Heart right ventricle (tissue), 16 donors: ENCODE data around the gene ANO10. TPM values are rescaled to one million over a fixed set of nuclear protein-coding genes. Genes with fewer than 3 reads are reported as not detected.

Source experiments
- ATAC-seq, 8 donors: fragments of 200-7000 bp; cut with Tn5 transposase; one replicate each; pipeline ENCODE4 v1.9.1; 2020; ENCODE audit warnings: mild to moderate bottlenecking in 8 of 8, moderate library complexity in 8 of 8, moderate number of reproducible peaks in 1 of 8
- DNase-seq, 2 donors: peaks; one replicate each; pipeline ENCODE4 v3.0.0-alpha.2; 2020
- H3K27ac ChIP-seq, 10 donors: fragments of 200-600 bp; sonication (generic) in 2 of 10; one replicate each; pipeline versions ENCODE4 v1.5.0 to v1.8.0; 2020 to 2022; ENCODE audit warnings: mild to moderate bottlenecking in 3 of 10
- H3K27me3 ChIP-seq, 7 donors: fragments of 200-600 bp; one replicate each; pipeline ENCODE4 v1.8.0; 2021 to 2022; ENCODE audit warnings: mild to moderate bottlenecking in 2 of 7
- H3K36me3 ChIP-seq, 9 donors: fragments of 200-600 bp; sonication (generic) in 1 of 9; one replicate each; pipeline versions ENCODE4 v1.5.0 to v1.8.0; 2020 to 2022; ENCODE audit warnings: mild to moderate bottlenecking in 2 of 9
- H3K4me1 ChIP-seq, 9 donors: fragments of 200-600 bp; sonication (generic) in 1 of 9; one replicate each; pipeline versions ENCODE4 v1.5.0 to v1.8.0; 2020 to 2022; ENCODE audit warnings: mild to moderate bottlenecking in 4 of 9
- H3K4me3 ChIP-seq, 10 donors: fragments of 200-600 bp; sonication (generic) in 2 of 10; one replicate each; pipeline versions ENCODE4 v1.5.0 to v1.8.0; 2020 to 2022; ENCODE audit warnings: mild to moderate bottlenecking in 7 of 10, moderate library complexity in 2 of 10
- H3K9me3 ChIP-seq, 11 donors: fragments of 200-600 bp in 10 of 11; sonication (generic) in 2 of 11; one replicate each; pipeline versions ENCODE4 v1.5.0 to v1.8.0; 2013 to 2022; ENCODE audit warnings: mild to moderate bottlenecking in 2 of 11, control low read depth in 1 of 11, moderate library complexity in 1 of 11
- CTCF ChIP-seq, 9 donors: fragments of 200-600 bp; sonication (generic) in 2 of 9; IDR thresholded peaks; one replicate each; pipeline versions ENCODE4 v1.5.0 to v1.8.0; 2021 to 2022; ENCODE audit warnings: antibody characterized with exemption in 9 of 9, mild to moderate bottlenecking in 5 of 9, moderate library complexity in 1 of 9
- WGBS, 2 donors: extraction: QIAGEN DNeasy Blood & Tissue Kit; methylation state at CpG; one replicate each; pipeline ENCODE4 v1.1.7; 2013; ENCODE audit warnings: inconsistent platforms in 1 of 2; 5-methylcytosine and 5-hydroxymethylcytosine counted together
- intact Hi-C, 10 donors: fragments of 100-400 bp; cut with DNase I; formaldehyde crosslinking; loops; one replicate each; pipeline versions ENCODE4 v1.11.1 to v1.14.2; 2022
- polyA plus RNA-seq, 2 donors: library from polyadenylated mRNA; stranded (reverse); fragments of 200-250 nt; gene quantifications; one replicate each; pipeline ENCODE4 v1.2.3, GENCODE V29; 2013
- total RNA-seq, 10 donors: library from RNA; stranded (reverse); fragmentation: NEBNext Ultra II Directional in 3 of 10; extraction: Animal tissue kit (Norgen Biotek cat#: 25700) in 3 of 10; gene quantifications; one replicate each; pipeline versions ENCODE4 v1.2.1 to v1.2.4, GENCODE V29; 2021 to 2023
- donor health status: Arrhythmogenic right ventricular cardiomyopathy.
- donor health status: ischemic (EF 13 %, LVEDD 7.1; RV severe dilation, severe dysfunction).
- donor health status: healthy with polysubstance abuse.
- donor health status: DM: no; HTN: yes; CAD: no.
- donor health status: DM: no; HTN: no; CAD: no.
- donor health status: ischemic (EF 25% LVEDD 6.9; RV normal size, moderate dysfunction).
- donor health status: ischemic (EF 25% LVEDD 5.7; RV mildly dilated, moderate dysfunction).
- donor health status: healthy.
- donor health status: DM: yes; HTN: yes; CAD: no.
- donor health status: Ischemic cardiomyopathy.
- donor health status: ischemic (EF 35%, LVEDD 5.7; RV mildly dilated, moderate dysfunction).
- donor health status: nonischemic (EF 11% LVEDD 7.7; RV severe dilation, severe dysfunction).
- donor health status: DM: yes; HTN: yes; CAD: no.
- donor health status: PGD.
- donor health status: ischemic (EF 29% LVEDD 5.4; RV normal size, mild dysfunction).
- donor health status: nonischemic (EF 23%, LVEDD 6.1; RV moderate dilation, normal function).

The ANO10 gene
- total and polyA plus RNA-seq, 12 donors = 7.1 to 24.2 (median 13.3) TPM

GRCh38 chr3:43415088-43415487, 206.7 kb downstream of the ANO10 start:
- Histone ChIP-seq H3K4me3 (no peak overlapping the region), H3K27ac (no peak overlapping the region), H3K27me3 (no peaks in the 10 kb centered on the region), H3K36me3 (no peaks in the 10 kb centered on the region), H3K9me3 (no peaks in the 10 kb centered on the region), H3K4me1 (peaks cover 2 to 33% (median 7%) of the 10 kb centered on the region in 9 donors)
- ATAC-seq (no peak), DNase-seq (no peak)
- intact Hi-C loops = no loop called here
- TF ChIP-seq CTCF (IDR thresholded peaks at IDR 0.05) = no peak
- WGBS, 2 donors = 98 to 99% methylated on average over 5 of the region's 5 CpGs

DNA sequence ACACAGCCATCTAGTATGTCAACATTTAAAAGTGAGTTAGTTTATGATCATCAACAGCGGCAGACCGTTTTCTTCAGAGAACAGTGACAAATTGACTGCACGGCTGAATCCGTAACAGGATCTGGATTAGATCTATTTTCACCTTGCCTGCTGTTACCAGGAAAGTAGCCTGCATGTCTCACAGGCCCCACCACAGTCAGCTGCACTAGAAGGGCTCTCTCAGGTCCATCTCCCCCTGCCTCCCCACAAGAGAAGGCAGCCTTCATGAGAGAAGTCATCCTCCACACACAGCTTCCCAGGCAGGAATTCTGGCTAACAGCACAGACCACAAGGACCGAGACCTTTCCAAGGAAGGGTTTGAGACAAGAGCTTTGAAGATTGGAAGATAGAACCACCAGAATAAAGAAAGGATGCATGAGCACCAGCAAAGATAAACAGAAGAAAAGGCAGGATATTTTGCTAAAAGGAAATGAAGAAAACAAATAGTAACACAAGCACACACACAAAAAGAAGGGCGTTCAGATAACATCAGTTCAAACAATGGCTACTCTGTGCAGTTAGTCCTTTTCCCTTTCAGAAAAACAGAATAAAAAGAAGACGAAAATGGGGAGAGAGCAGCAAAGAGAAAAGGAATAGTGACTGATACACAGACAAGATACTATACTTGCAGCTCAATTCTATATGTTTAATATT, 208.0 kb downstream of the ANO10 start:
- H3K27ac ChIP-seq = no peak overlapping the region
- H3K9me3 ChIP-seq = no peaks in the 10 kb centered on the region
- DNase-seq = no peak
- no peaks in the 10 kb centered on the region for H3K36me3 ChIP-seq
- intact Hi-C loops = no loop called here
- H3K27me3 ChIP-seq = no peaks in the 10 kb centered on the region
- 62 to 71% methylated on average over 7 of the region's 7 CpGs for WGBS, 2 donors
- no peak overlapping the region for H3K4me3 ChIP-seq
- peaks cover 0 to 26% (median 4%) of the 10 kb centered on the region in 9 donors for H3K4me1 ChIP-seq
- no peak for ATAC-seq
- TF ChIP-seq CTCF (IDR thresholded peaks at IDR 0.05) = no peak

DNA sequence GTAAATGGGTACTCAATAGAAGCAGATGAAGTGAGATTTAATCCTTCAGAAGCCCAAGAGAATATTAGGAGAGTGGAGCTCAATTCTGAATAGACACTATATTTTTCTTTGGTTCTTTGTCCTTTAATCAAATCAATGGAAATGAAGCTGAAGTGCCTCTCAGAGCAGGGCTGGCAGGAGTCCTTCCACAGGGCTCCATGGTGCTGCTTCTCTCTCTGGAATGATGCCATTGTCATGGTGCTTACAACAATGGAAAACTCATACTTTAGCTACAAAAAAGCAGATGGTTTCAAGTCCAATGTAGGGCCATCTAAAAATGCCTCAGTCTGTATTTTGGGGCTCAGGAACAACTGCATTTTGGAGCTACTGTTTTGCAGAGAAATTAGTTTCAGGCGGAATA, 210.4 kb downstream of the ANO10 start:
- DNase-seq (no peak), ATAC-seq (no peak)
- WGBS, 2 donors = 96 to 100% methylated on average over 1 of the region's 1 CpG
- H3K36me3 ChIP-seq = no peaks in the 10 kb centered on the region
- TF ChIP-seq CTCF (IDR thresholded peaks at IDR 0.05) = no peak
- H3K27me3 ChIP-seq = no peaks in the 10 kb centered on the region
- no peak overlapping the region for H3K4me3 ChIP-seq
- no peak overlapping the region for H3K27ac ChIP-seq
- no peaks in the 10 kb centered on the region for H3K9me3 ChIP-seq
- intact Hi-C loops = no loop called here
- H3K4me1 ChIP-seq = peaks cover 0 to 21% (median 4%) of the 10 kb centered on the region in 9 donors

GRCh38 chr3:43410592-43410991, 211.2 kb downstream of the ANO10 start:
- Histone ChIP-seq H3K27me3 (no peaks in the 10 kb centered on the region), H3K27ac (no peak overlapping the region), H3K9me3 (no peaks in the 10 kb centered on the region), H3K4me1 (peaks cover 0 to 23% (median 7%) of the 10 kb centered on the region in 9 donors), H3K36me3 (no peaks in the 10 kb centered on the region), H3K4me3 (no peak overlapping the region)
- intact Hi-C loops = no loop called here
- DNase-seq (no peak), ATAC-seq (no peak)
- no peak for TF ChIP-seq CTCF (IDR thresholded peaks at IDR 0.05)
- 90 to 91% methylated on average over 3 of the region's 3 CpGs for WGBS, 2 donors
